GM18511 (cell line): Measurements from ENCODE around the gene CD9.
"Not testable (repeated sequence)": the region's sequence is repeated elsewhere in the genome, so short reads cannot be mapped to it uniquely, and the experiment has no call there.

Source experiments
- ATAC-seq: cut with Tn5 transposase; IDR thresholded peaks from one replicate; pipeline ENCODE4 v1.9.1; 2021; ENCODE audit warnings: mild to moderate bottlenecking, moderate library complexity; ENCODE audit not compliant: unreplicated experiment

Gene CD9

DNA sequence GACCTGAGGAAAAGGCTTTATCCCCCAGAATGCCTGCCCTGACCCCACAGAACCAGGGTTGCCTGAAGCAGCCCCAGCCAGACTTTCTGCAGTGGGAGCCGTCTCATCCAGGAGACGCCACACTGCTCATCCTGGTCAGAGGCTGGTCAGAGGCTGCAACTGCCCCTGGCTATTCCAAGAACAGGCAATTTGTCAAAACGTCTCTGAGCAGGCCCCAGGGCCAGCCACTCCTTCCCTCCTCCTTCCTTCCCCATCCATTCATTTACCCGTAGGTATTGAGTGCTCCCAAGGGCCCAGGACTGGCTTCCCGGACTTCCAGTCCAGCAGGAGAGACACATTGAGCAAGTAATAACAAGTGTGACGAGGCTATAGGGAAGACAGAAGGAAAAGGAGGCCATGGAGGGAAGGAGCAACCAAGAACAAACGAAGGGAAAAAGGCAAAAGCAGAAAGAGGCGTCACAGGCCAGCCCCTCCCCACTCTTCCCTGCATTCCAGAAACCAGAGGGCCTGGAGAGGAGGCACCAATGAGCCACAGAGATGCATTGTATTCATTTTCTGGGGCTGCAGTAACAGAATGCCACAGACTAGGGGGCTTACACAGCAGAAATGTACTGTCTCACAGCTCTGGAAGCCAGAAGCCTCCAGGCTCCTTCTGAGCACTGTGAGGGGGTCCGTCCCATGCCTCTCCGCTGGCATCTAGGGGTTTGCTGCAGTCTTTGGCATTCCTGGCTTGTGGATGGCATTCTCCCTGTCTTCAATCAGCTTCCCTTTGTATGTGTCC, 21.0 kb upstream of the CD9 start:
- ATAC-seq = no peak

DNA sequence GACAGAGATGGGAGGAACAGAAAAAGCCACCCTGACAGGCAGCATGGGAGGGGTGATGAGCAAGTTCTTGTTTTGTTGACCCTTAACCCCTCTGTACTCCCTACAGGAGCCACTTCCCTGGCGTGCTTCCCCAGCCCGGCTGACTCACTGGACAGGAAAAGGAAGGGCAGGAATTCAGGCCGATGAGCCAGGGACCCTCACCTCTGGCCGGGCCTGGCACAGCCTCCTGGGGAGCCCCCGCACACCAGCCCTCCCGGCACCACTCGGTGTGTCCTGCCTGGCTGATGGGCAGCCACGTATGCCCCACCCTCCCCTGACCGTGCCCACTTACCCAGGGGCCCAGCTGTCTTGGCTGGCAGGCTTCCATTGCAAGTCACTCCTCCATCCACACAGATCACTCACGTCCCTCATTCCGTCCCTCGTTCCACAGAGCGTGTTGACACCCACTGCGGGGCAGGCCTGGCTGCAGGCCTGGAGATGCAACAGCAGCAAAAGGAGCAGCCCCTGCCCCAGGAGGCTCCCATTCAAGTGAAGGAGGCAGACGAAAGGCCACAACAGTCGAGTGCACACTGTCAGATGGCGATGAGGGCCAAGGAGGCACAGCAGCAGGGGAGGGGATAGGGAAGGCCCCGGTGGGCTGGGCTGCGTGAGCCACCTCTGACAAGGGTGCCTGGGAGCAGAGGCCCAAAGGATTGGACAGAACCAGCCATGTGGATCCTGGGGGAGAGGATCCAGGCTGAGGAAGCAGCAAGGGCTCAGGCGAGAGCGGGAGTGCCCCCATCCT, 19.7 kb upstream of the CD9 start:
- no peak for ATAC-seq

DNA sequence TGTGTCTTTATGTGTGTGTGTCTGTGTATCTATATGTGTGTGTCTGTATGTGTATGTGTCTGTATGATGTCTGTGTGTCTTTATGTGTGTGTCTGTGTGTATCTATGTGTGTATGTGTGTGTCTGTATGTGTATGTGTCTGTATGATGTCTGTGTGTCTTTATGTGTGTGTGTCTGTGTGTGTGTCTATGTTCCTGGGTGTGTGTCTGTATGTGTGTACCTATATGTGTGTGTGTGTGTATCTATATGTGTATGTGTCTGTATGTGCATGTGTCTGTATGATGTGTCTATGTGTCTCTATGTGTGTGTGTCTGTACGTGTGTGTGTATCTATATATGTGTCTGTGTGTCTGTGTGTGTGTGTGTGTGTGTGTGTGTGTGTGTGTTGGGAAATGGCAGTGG, 19.0 kb upstream of the CD9 start:
- no peak for ATAC-seq

DNA sequence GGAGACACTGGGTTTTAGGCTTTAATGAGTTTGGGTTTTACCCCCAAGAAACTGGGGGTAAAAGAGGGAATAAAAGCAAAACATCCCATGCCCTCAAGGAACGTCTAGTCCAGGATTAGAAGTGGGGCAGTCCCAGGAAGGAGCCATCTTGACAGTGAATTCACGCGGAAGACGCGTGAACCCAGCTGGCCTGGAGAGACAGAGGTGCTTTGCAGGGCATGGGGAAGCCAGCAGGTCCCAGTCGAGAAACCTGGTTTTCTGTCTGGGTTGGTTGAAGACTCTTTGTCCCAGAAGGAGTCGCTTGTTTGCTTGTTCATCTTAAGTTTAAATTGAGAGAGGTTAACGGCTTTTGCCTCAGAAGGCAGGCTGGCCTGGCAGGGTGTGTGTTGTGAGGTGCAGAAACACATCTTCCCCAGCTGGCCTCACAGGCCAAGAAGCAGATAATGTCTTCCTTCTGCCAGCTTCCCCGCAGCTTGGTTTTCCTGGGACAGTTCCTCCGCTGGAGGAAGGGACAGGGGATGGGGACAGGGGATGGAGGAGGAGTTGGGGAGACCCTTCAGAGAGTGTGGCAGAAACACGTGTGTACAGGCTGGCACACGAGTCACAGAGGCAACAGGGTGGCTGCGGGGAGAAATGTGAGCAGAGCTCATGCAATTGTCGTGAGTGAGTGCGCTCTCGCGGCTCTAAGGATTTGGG, 18.5 kb upstream of the CD9 start:
- ATAC-seq = no peak

DNA sequence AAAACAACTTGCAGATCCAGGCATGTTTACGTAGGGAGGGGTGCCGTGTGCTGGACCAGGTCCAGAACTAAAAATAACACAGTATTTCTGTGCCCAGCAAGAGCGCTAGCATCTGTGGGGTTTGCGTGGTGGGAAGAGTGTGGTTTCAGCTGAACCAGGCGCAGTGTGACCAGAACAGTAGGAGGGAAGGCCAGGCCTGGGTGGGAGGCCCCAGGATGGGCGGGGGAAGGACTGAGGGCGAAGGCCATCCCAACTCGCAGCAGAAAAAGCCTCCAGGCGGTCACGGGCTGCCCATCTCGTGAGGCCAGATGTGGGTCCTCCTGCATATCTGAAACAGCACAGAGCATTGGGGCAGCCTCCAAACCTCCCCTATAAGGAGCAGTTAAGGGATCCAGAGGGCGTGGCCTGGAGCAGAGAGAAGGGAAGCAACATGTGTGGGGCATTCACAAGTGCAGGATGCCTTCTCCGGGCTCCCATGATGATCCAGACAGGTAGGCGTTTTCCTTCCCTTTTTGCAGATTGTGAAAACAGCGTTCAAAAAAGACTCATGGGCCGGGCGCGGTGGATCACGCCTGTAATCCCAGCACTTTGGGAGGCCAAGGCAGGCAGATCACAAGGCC, 17.8 kb upstream of the CD9 start:
- ATAC-seq = no peak

DNA sequence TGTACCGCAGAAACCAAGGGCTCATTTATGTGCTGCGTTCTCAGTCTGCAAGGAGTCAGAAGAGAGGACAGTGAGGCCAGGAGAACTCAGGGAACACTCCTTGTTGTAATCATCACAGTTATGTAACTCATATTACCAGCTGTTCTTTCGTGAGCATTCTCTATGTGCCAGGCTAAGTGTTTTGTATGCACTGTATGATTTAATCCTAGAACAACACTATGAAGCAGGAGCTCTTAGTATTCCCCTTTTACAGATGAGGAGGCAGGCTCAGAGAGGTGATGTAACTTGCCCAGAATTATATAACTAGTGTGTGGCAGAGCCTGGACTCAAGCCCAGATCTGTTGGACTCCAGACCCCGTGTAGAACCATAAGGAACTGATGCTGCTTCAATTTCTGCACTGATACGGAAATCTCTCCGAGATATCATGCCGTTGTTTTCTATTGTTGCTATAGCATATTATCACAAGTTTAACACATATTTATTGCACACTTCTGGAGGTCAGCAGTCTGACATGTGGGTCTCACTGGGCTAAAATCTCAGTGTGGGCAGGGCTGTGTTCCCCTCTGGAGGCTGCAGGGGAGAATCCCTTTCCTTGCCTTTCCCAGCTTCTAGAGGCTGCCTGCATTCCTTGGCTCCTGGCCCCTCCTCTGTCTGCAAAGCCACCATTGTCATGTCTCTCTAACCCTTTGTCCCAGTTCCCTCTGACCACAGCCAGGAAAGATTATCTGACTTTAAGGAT, 16.3 kb upstream of the CD9 start:
- ATAC-seq = no peak

DNA sequence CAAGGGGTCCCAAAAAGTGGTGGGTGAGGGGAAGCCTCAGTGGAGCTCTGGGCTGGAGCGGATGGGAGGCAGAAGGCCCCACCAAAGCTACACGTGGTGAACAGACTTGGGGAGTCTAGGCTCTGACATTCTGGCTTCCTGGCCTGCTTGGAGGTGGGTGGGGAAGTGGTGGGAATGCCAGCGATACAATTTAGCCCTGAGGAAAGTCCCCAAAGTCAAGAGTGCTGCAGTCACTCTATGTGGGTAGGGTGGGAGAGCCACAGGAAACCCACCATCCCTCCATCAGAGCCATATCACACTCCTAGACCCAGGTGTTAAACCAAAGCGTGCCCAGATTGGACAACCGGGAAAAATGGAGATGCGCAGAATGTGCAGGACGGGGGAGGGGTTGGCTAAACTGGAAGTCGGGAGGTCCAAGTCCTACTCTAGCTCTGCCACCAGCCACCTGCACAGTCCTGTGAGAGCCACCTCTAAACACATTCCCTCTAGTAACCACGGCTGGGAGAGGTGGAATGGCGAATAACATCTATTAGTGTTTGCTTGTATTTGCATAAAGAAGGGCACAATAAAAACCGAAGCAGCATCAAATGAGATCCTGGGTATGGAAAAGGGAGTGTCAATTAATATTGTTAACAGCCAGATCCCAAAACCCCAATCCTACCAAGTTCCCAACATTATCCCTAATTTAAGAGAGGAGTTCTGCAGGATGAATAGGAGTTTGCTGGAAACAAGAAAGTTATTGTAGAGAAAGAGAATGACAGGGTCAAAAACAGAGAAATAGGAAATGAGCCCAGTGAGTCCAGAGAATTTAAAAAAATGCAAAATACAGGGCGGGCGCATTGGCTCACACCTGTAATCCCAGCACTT, 14.0 kb upstream of the CD9 start:
- ATAC-seq = no peak

DNA sequence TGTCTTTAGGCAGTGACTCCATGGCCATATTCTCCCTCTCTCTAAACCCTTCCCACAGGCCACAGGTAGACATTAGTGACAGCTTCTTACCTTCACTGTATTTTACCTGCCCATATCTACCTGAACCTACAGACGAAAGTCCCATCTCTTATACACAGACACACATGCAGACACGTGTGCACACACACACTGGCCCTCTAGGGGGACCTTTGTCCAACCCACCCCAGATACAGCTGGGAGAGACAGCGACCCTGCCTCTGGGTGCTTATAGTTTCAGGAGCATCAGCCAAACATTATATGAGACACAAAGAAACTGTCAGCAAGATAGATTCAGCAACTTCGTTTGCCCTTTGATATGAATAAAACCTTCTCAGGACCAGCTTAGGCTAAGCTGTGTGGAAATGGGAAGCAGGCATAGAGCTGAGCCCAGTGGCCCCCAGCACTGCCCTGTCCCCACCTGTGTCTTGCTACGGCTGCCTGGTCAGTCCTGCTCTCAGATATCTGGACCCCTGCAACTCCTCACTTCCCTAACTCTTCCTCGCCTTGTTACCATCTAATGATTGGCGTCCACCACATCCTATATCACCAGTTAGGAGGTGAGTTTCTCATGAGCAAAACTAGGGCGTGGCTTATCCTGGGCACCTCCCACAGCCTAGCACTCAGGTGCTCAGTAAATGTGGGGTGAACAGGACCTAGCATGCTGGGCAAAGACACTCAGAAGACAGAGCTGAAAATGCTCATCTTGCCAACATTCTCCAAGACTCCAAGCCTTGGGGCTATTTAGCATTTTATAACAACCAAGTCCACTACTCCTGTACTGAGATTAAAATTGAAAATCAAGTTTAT, 12.0 kb upstream of the CD9 start:
- no peak for ATAC-seq

DNA sequence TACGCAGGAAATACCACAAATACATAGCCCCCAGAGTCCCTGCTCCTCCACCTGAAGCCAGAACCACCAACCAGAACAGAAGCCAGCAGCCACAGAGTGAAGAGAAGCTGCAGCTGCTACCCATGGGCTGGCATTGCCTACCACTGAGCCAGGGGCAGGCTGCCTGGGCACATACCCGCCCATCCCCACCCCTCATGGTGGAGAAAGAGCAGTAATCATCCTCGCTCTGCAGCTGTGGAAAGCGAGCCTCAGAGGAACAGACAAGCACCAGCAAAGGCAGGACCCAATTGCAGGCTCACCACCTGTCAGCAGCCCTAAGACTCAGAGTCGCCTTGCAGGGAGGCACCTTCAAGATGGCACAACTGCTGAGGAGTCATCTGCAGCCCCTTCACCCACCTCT, 11.2 kb upstream of the CD9 start:
- ATAC-seq = no peak

DNA sequence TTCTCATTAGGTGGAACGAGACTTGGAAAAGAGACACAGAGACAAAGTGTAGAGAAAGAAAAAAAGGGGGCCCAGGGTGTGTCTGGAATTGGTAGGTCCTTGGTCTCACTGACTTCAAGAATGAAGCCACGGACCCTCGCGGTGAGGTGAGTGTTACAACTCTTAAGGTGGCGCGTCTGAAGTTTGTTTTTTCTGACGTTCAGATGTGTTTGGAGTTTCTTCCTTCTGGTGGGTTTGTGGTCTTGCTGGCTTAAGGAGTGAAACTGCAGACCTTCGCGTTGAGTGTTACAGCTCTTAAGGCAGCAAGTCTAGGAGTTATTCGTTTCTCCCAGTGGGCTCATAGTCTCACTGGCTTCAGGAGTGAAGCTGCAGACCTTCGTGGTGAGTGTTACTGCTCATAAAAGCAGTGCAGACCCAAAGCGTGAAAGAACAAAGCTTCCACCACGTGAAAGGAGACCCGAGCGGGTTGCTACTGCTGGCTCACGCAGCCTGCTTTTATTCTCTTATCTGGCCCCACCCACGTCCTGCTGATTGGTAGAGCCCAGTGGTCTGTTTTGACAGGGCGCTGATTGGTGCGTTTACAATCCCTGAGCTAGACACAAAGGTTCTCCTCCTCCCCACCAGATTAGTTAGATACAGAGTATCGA, 10.1 kb upstream of the CD9 start:
- ATAC-seq = not testable (repeated sequence)

DNA sequence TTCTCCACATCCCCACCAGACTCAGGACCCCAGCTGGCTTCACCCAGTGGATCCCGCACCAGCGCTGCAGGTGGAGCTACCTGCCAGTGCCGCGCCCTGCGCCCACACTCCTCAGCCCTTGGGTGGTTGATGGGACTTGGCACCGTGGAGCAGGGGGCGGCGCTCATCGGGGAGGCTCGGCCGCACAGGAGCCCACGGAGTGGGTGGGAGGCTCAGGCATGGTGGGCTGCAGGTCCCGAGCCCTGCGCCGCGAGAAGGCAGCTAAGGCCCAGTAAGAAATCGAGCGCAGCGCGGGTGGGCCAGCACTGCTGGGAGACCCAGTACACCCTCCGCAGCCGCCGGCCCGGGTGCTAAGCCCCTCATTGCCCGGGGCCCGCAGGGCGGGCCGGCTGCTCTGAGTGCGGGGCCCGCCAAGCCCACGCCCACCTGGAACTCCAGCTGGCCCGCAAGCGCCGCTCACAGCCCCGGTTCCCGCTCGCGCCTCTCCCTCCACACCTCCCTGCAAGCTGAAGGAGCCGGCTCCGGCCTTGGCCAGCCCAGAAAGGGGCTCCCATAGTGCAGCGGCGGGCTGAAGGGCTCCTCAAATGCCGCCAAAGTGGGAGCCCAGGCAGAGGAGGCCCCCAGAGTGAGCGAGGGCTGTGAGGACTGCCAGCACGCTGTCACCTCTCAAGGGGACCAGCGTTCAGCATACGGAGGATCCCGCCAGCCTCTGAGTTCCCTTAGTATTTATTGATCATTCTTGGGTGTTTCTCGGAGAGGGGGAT, 9.3 kb upstream of the CD9 start:
- ATAC-seq = not testable (repeated sequence)

DNA sequence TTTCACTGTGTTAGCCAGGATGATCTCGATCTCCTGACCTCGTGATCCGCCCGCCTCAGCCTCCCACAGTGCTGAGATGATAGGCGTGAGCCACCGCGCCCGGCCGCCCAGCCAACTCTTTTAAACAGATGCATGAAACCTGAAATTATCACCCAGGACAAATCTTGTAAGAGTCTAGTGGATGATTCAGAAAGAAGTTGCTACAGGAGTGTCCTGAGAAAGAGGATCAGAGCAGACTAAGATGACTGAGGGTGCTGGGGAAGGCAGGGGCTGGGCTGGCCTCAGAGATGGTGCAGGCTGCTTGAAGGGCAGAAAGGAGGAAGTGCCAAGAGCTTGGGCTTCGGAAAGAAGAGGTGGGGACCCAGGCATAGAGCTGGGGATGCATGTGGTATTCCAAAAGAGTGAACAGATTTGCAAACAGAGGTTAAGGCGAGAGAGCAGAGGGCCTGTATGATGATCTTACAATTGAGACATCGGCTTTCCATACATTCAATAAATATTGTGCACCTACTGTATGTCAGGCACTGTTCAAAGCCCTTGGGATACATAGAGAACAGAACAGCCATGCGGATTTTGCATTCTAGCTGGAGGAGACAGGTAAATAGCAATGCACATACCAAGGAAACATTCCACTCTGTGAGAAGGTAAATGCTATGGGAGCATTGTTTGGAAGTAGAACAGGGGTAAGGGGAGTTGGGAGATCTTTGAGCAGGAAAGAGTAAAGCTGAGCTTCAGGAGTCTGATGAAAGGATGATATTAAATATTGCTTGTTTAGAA, 7.4 kb upstream of the CD9 start:
- ATAC-seq = no peak

DNA sequence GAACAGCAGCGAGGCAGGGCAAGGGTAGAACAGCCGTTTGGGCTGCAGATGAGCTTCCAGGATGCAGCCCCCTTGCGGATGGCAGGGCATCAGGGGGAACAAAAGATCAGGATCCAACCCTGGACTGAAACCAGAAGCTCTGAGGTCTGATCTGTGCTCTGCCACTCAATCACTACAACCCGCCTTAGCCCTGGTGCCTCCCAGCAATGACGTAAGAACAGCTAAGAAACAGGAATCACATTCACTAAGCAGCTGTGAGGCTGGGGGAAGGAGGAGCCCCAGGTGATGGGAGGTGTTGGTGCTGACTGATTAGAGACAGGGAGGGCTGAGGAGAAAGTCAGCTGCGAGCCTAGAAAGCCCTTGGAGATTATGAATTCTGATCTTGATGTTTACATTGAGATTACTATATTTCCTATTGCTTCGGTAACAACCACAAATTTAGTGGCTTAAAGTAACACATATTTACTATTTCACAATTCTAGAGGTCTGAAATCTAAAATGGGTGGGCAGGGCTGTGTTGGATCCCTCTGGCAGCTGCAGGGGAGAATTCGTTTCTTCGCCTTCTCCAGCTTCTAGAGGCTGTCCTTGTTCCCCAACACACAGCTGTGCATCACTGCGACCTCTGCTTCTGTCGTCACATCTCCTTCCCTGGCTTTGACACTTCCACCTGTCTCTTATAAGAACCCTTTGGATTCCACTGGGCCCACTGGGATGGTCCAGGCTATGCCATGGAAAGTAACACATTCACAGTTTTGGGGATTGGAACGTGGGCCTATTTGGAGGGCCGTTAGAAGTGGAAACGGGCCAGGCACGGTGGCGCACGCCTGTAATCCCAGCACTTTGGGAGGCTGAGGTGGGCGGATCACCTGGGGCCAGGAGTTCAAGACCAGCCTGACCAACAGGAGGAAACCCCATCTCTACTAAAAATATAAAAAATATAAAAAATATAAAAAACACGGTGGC, 6.1 kb upstream of the CD9 start:
- ATAC-seq = no peak

DNA sequence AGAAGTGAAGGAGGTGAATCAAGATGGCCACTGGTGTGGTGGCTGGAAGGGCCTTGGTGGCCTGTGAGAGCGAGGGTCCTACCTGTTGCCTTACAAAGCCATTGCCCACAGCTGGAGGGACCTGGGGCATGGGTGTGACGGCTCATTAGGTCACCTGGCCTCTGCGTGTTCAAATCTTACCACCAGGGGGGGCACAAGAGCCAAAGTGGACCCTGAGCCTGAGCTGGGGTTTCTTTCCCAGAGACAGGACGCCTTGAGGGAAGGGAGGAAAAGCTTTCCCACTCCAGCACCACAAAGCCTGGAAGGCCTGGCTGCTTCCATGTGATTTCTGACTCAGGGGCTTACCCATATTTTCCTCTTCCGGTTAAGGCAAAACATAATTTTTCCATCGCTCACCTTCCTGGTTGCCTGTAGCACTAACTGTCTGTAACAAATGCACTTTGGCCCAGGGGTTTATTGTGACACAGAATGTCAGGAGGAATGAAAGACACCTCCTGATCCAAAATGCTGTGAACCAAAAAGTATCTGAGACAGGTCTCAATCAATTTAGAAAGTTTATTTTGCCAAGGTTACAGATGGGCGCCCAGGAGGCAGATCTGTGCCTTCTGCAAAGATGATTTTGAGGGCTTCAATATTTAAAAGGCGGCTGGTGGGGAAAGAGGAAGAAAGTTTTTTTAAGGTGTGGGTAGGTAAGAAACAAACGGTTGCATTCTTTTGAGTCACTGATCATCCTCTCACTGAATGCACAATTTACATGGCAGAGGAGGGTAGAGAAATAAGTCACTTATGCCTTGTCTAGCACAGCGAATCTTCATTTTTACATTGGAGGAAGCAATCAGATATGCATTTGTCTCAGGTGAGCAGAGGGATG, 4.3 kb upstream of the CD9 start:
- peak; percentile 62 for ATAC-seq

DNA sequence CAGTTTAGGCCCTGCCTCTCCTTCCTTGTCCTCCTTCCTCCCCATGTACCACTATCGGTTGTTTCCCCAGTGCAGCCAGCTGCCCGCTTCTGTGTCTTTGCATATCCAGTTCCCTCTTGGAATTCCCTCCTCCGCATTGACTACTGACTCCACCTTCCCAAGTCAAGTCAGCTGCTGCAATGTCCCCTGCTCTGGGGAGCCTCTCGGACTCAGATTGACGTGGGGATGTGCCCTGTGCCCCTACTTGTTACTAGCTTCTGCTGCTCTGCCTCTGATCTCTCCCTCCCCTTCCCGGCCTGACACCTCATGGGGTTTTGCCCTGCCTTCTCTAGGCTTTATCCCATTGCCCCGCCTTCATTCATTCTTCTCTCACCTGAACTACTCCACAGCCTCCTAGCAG, 2.1 kb upstream of the CD9 start:
- no peak for ATAC-seq
